ENCODE data around the gene ATF7IP2. TPM values are rescaled to one million over a fixed set of nuclear protein-coding genes. Genes with fewer than 3 reads are reported as not detected.

ATF7IP2 gene
- total RNA-seq, 1 experiment from 2014 or later, result not detected

DNA sequence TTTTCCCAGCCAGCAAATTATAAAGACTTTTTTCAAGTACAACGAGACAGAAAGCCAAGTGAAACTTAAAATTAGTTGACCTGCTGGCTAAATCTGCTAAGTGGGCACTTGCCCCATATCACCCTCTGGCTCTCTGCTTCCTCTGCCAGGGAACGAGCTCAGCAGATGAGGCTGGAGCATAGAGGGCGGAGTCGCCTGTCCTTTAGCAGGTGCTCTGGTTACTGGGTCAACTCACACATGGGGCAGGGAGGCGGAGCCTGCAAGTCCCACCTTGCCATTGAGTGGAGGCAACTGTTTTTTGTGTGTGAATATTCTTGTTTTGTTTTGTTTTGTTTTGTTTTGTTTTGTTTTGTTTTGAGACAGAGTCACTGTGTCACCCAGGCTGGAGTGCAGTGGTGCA, 132.0 kb downstream of the ATF7IP2 start:
- H3K27ac ChIP-seq, result no peak overlapping the region
- peaks cover 33% of the 10 kb centered on the region for H3K4me1 ChIP-seq (replicated peaks; ENCODE audit: insufficient read depth)
- ChIA-PET POLR2A (ENCODE audit: unreplicated experiment) (no interaction called here), CTCF (interaction anchor here (0.6 kb wide), 1 partner anchor 157 kb away, joined by 6 read pairs; no protein-coding TSS in a partner anchor)
- no peaks in the 10 kb centered on the region for H3K36me3 ChIP-seq (ENCODE audit: low read depth)
- no peak overlapping the region for H2AFZ ChIP-seq
- peaks cover 24% of the 10 kb centered on the region; the same call in 1 of the 2 replicates for H3F3A ChIP-seq (ENCODE audit: insufficient read depth, low read depth)
- no peaks in the 10 kb centered on the region for H3K79me2 ChIP-seq (ENCODE audit: low read depth)
- H3K4me2 ChIP-seq, result no peak overlapping the region
- TF ChIP-seq, protein P1, sequence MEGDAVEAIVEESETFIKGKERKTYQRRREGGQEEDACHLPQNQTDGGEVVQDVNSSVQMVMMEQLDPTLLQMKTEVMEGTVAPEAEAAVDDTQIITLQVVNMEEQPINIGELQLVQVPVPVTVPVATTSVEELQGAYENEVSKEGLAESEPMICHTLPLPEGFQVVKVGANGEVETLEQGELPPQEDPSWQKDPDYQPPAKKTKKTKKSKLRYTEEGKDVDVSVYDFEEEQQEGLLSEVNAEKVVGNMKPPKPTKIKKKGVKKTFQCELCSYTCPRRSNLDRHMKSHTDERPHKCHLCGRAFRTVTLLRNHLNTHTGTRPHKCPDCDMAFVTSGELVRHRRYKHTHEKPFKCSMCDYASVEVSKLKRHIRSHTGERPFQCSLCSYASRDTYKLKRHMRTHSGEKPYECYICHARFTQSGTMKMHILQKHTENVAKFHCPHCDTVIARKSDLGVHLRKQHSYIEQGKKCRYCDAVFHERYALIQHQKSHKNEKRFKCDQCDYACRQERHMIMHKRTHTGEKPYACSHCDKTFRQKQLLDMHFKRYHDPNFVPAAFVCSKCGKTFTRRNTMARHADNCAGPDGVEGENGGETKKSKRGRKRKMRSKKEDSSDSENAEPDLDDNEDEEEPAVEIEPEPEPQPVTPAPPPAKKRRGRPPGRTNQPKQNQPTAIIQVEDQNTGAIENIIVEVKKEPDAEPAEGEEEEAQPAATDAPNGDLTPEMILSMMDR (conservative IDR thresholded peaks at IDR 0.05), result no peak
- TF ChIP-seq EZH2 (IDR thresholded peaks at IDR 0.05; ENCODE audit: low read depth), result no peak
- H3K27me3 ChIP-seq (ENCODE audit: insufficient read depth, low read depth), result no peaks in the 10 kb centered on the region
- intact Hi-C loops (cut with micrococcal nuclease; ENCODE audit: unreplicated experiment), result no loop called here
- no TSS peak for BruUV-seq (replicated peaks)
- no peaks in the 10 kb centered on the region for H4K20me1 ChIP-seq (ENCODE audit: insufficient read depth)
- no peaks in the 10 kb centered on the region for H3K9me2 ChIP-seq (ENCODE audit: insufficient read depth)
- no peak for DNase-seq
- H3K4me3 ChIP-seq, result no peak overlapping the region
- no peaks in the 10 kb centered on the region for H3K9me3 ChIP-seq (ENCODE audit: insufficient read depth, low read depth)

DNA sequence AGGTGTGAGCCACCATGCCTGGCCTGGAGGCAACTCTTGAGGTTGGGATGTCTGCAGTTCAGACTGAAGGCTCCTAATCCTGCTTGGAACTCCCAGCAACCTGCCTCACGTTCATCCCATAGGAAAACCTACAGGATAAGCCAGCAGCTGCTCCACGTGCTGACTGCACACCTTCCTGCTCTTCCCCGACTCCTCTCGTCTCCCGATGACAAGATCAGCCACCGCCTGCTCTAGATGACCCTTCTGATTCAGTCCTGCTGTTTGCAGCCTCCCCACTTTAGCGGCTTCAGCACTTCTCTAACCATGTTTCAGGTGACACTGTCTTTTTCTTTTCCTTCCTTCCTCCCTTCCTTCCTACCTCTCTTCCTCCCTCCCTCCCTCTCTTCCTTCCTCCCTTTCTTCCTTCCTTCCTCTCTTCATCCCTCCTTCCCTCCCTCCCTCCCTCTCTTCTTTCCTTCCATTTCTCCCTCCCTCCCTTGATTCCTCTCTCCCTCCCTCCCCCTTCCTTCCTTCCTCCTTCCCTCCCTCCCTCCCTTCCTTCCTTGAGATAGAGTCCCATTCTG, 132.7 kb downstream of the ATF7IP2 start:
- BruUV-seq (replicated peaks), result no TSS peak
- H3K79me2 ChIP-seq (ENCODE audit: low read depth), result no peaks in the 10 kb centered on the region
- H3K4me1 ChIP-seq (replicated peaks; ENCODE audit: insufficient read depth), result peaks cover 33% of the 10 kb centered on the region
- intact Hi-C loops (cut with micrococcal nuclease; ENCODE audit: unreplicated experiment), result no loop called here
- H3K36me3 ChIP-seq (ENCODE audit: low read depth), result no peaks in the 10 kb centered on the region
- H4K20me1 ChIP-seq (ENCODE audit: insufficient read depth), result no peaks in the 10 kb centered on the region
- POLR2A ChIA-PET (ENCODE audit: unreplicated experiment), result no interaction called here
- H3K9me3 ChIP-seq (ENCODE audit: insufficient read depth, low read depth), result no peaks in the 10 kb centered on the region
- H3K4me2 ChIP-seq, result no peak overlapping the region
- H3K4me3 ChIP-seq, result no peak overlapping the region
- H3F3A ChIP-seq (ENCODE audit: insufficient read depth, low read depth), result peaks cover 24% of the 10 kb centered on the region; the same call in 1 of the 2 replicates
- no peaks in the 10 kb centered on the region for H3K27me3 ChIP-seq (ENCODE audit: insufficient read depth, low read depth)
- no peak overlapping the region for H2AFZ ChIP-seq
- CTCF ChIA-PET, result no interaction called here
- no peak for TF ChIP-seq EZH2 (IDR thresholded peaks at IDR 0.05; ENCODE audit: low read depth)
- TF ChIP-seq, protein P1 (conservative IDR thresholded peaks at IDR 0.05), result no peak
- DNase-seq, result no peak
- no peaks in the 10 kb centered on the region for H3K9me2 ChIP-seq (ENCODE audit: insufficient read depth)
- no peak overlapping the region for H3K27ac ChIP-seq

DNA sequence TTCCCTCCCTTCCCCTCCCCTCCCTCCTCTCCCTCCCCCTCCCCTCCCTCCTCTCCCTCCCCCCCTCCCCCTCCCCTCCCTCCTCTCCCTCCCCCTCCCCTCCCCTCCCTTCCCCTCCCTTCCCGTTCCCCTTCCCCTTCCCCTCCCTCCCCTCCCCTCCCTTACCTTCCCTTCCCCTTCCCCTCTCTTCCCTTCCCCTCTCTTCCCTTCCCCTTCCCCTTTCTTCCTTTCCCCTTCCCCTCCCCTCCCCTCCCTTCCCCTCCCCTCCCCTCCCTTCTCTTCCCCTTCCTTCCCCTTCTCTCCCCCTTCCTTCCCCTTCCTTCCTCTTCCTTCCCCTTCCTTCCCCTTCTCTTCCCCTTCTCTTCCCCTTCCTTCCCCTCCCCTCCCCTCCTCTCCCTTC, 133.4 kb downstream of the ATF7IP2 start:
- H3K4me2 ChIP-seq, result no peak overlapping the region
- H3K9me3 ChIP-seq (ENCODE audit: insufficient read depth, low read depth), result no peaks in the 10 kb centered on the region
- H3K4me1 ChIP-seq (replicated peaks; ENCODE audit: insufficient read depth), result peaks cover 32% of the 10 kb centered on the region
- POLR2A ChIA-PET (ENCODE audit: unreplicated experiment), result no interaction called here
- no TSS peak for BruUV-seq (replicated peaks)
- intact Hi-C loops (cut with micrococcal nuclease; ENCODE audit: unreplicated experiment), result no loop called here
- H4K20me1 ChIP-seq (ENCODE audit: insufficient read depth), result no peaks in the 10 kb centered on the region
- CTCF ChIA-PET, result no interaction called here
- TF ChIP-seq EZH2 (IDR thresholded peaks at IDR 0.05; ENCODE audit: low read depth), result no peak
- TF ChIP-seq, protein P1 (conservative IDR thresholded peaks at IDR 0.05), result no peak
- 0 out of 2 replicates have a peak, but pooled peaks cover 5% of the 10 kb centered on the region for H3K36me3 ChIP-seq (ENCODE audit: low read depth)
- H3K27ac ChIP-seq, result no peak overlapping the region
- DNase-seq, result no peak
- no peaks in the 10 kb centered on the region for H3K9me2 ChIP-seq (ENCODE audit: insufficient read depth)
- no peaks in the 10 kb centered on the region for H3K79me2 ChIP-seq (ENCODE audit: low read depth)
- H3K27me3 ChIP-seq (ENCODE audit: insufficient read depth, low read depth), result no peaks in the 10 kb centered on the region
- H3K4me3 ChIP-seq, result no peak overlapping the region
- H3F3A ChIP-seq (ENCODE audit: insufficient read depth, low read depth), result peaks cover 24% of the 10 kb centered on the region; the same call in 1 of the 2 replicates
- H2AFZ ChIP-seq, result no peak overlapping the region

Data from PC-9 (cell line).